Neural progenitor cell (in vitro differentiated cells): ENCODE data around the gene STX8.

Experiments
- EZH2phosphoT487 ChIP-seq: fragments of 200-600 bp; sonication (generic); IDR thresholded peaks from 2 replicates; pipeline ENCODE4 v1.6.1; 2017; ENCODE audit warnings: antibody characterized with exemption
- TF ChIP-seq, protein P1 (sequence below): fragments of 200-600 bp; sonication (generic); IDR thresholded peaks from 2 replicates; pipeline ENCODE4 v1.5.1; 2017; ENCODE audit warnings: antibody characterized with exemption, mild to moderate bottlenecking

DNA sequence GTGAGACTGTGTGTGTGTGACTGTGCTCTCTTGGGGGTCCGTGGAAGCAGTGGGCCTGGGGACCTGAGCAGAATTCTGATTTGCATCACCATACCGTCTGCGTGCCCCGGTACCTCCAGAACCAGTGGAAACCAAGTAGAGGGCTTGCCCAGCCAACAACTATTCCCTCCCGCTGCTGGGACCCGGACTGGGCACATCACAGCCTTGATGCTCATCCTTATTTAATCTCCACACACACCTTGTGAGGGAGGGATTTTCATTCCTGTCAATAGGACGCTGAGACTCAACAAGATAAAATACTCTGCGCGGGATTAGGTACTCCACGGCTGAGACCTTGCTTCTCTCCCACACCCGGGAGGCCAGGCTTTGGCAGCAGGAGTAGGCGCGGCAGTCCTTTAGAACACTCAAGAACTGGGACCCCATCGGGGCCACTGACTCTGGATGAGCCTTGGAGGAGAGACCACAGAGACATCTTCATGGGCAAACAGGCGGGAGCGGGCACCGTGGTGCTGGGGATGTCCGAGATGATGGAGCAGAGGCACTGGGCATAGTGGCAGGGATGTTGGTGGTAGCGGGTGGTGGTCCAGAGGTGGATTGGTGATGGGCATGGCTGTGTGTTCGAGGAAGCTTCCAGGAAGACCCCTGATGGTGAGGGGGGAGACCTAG lies 346.3 kb downstream of the STX8 start:
- TF ChIP-seq EZH2phosphoT487 = no peak
- TF ChIP-seq, protein P1, sequence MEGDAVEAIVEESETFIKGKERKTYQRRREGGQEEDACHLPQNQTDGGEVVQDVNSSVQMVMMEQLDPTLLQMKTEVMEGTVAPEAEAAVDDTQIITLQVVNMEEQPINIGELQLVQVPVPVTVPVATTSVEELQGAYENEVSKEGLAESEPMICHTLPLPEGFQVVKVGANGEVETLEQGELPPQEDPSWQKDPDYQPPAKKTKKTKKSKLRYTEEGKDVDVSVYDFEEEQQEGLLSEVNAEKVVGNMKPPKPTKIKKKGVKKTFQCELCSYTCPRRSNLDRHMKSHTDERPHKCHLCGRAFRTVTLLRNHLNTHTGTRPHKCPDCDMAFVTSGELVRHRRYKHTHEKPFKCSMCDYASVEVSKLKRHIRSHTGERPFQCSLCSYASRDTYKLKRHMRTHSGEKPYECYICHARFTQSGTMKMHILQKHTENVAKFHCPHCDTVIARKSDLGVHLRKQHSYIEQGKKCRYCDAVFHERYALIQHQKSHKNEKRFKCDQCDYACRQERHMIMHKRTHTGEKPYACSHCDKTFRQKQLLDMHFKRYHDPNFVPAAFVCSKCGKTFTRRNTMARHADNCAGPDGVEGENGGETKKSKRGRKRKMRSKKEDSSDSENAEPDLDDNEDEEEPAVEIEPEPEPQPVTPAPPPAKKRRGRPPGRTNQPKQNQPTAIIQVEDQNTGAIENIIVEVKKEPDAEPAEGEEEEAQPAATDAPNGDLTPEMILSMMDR = no peak
